Measurements from ENCODE around the gene CDH2.

The CDH2 gene

DNA sequence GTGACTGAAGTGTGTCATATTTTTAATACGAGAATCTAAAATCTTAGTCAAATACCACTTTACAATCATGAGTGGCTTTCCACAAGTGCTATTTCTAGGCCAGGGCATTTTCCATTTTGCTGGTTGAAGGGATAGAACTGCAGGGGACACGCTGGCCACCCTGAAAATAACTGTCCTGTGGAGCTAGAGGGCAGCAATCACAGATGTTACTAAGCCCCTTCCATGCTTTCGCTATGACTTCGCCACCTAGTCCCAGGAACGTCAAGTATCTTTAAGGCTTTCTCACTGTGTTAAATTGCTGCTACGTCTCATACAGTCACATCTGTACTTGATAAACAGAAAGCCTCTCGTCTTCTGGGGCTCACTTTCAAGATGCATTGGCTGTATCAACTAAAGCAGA, 171.8 kb downstream of the CDH2 start:
- H3K4me3 ChIP-seq (ENCODE audit: low read length): no peak overlapping the region
- TF ChIP-seq, protein P1, sequence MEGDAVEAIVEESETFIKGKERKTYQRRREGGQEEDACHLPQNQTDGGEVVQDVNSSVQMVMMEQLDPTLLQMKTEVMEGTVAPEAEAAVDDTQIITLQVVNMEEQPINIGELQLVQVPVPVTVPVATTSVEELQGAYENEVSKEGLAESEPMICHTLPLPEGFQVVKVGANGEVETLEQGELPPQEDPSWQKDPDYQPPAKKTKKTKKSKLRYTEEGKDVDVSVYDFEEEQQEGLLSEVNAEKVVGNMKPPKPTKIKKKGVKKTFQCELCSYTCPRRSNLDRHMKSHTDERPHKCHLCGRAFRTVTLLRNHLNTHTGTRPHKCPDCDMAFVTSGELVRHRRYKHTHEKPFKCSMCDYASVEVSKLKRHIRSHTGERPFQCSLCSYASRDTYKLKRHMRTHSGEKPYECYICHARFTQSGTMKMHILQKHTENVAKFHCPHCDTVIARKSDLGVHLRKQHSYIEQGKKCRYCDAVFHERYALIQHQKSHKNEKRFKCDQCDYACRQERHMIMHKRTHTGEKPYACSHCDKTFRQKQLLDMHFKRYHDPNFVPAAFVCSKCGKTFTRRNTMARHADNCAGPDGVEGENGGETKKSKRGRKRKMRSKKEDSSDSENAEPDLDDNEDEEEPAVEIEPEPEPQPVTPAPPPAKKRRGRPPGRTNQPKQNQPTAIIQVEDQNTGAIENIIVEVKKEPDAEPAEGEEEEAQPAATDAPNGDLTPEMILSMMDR (conservative IDR thresholded peaks at IDR 0.05; ENCODE audit: low read depth, low read length): no peak
- DNase-seq (ENCODE audit: low read depth): no peak

DNA sequence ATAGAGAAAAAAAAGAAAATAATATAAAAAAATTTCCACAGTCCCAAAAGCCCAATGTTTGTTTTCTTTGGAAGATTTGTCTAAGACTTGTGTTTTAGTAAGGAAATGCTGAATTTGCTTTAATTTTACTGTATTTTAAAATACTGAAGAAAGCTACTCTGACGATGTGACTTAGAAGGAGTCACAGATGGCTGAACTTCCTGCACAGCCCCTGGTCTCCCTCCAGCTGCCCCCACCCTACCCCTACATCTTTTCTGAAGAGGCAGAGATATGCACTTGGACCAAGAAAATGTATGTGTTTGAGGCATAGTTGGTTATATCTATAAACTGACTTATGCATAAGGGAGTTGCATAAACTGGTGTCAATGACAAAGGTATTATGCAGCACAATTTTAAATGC, 172.3 kb downstream of the CDH2 start:
- H3K4me3 ChIP-seq (ENCODE audit: low read length): no peak overlapping the region
- TF ChIP-seq, protein P1 (conservative IDR thresholded peaks at IDR 0.05; ENCODE audit: low read depth, low read length): no peak
- DNase-seq (ENCODE audit: low read depth): no peak

DNA sequence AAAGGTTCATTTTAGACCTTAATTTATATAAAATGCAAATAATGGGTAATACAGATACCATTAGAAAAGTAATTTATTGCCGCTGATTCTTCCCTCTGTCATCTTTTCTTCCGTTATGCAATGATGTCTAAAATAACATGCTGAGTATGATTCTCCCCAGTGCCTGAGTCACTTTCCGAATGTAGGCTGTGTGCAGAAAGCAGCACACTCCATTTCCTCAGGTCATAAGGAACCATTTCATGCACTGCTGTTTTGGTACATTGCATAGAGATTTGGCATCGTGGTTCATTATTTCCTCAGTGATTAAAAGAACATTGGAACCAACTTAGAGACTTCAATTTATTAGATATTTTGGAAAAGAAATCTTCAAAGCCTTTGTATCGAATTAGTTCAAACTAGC, 173.5 kb downstream of the CDH2 start:
- H3K4me3 ChIP-seq (ENCODE audit: low read length): no peak overlapping the region
- no peak for DNase-seq (ENCODE audit: low read depth)
- TF ChIP-seq, protein P1 (conservative IDR thresholded peaks at IDR 0.05; ENCODE audit: low read depth, low read length): no peak

DNA sequence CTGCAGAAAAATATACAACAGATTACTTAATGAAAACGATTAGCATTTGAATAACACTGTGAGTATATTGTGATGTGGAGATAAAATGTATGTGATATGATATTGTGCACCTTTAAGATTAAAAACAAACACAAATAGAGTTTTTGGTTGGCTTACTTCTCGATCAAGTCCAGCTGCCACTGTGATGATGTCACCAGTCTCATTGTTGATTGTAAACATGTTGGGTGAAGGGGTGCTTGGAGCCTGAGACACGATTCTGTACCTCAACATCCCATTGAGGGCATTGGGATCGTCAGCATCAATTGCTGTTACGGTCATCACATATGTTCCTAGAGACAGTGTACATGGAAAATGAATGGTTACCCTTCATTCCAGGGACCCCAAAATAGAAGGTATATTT, 174.1 kb downstream of the CDH2 start:
- TF ChIP-seq, protein P1 (conservative IDR thresholded peaks at IDR 0.05; ENCODE audit: low read depth, low read length): no peak
- H3K4me3 ChIP-seq (ENCODE audit: low read length): no peak overlapping the region
- DNase-seq (ENCODE audit: low read depth): no peak

DNA sequence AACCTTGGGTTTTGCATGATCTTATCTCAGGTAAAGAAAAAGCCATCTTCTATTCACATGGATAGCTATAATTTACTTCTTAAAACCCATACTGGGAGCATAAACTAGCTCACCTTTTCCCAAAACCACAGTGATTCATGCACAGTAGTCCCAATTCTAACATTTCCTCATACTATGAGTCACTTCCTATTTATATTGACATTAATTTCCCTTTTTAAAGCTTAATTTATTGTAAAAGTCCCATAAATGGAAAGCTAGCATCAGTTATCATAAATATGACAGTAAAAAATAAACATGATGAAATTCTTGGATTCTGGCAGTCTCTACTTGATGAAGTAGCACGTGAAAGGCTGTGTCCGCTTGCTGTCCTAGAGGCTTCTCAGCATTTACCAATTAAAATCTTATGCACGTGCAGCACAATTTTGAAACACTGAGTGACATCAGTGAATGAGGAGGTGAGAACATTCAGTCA, 180.1 kb downstream of the CDH2 start:
- TF ChIP-seq, protein P1 (conservative IDR thresholded peaks at IDR 0.05; ENCODE audit: low read depth, low read length): no peak
- H3K4me3 ChIP-seq (ENCODE audit: low read length): no peak overlapping the region
- no peak for DNase-seq (ENCODE audit: low read depth)

DNA sequence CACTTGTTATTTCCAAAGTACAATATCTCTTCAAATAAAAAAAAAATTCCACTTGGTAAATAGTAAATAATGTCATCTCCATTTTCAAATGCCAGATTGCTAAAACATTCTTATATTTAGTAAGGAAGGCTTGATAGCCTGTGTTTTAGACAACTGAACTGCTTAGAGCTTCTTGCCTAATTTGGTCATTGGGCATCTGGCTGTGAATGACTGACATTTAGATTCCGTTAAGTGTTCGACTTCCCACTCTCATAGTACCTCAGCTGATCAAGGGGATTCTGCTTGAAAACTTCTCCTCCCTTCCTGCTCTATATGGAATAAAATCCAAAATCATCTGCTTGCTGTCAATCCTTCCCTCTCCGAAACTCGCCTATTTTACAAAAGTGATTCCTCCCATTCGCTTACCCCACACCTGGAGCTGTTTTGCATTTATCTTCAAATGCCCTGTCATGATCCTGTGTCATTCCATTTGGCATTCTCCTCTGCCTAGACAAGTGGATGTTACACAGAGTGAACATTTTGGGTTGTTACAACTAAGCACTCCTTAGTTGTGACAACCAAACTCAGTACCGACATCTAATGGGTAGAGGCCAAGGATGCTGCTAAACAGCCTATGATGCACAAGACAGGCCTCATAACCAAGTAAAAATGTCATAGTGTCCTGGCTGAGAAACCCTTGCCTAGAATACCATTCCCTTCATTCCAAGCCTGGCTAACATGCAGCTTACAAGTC, 181.0 kb downstream of the CDH2 start:
- no peak overlapping the region for H3K4me3 ChIP-seq (ENCODE audit: low read length)
- no peak for DNase-seq (ENCODE audit: low read depth)
- TF ChIP-seq, protein P1 (conservative IDR thresholded peaks at IDR 0.05; ENCODE audit: low read depth, low read length): no peak

DNA sequence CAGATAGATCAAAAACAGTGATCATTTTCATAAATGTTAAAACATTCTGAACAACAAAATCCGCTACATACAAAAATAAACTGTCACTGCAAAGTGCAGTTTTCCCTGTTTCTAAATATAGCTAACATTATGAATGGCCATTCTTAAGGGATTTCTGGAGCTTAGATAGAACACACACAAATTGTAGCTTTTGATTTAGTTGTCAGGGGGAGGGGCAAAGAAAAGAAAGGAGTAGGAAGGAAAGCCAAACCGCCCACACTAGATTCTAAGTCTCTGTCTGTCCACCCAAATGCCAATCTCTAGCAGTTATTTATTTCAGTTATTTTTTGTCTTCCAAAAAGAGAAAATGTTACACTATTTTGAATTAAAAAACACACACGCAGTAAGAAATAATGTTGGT, 182.4 kb downstream of the CDH2 start:
- DNase-seq (ENCODE audit: low read depth): peak; percentile 16
- TF ChIP-seq, protein P1 (conservative IDR thresholded peaks at IDR 0.05; ENCODE audit: low read depth, low read length): no peak
- H3K4me3 ChIP-seq (ENCODE audit: low read length): no peak overlapping the region
